B cell (primary cell): ENCODE results near the gene DPY19L1. TPM values are rescaled to one million over a fixed set of nuclear protein-coding genes. Genes with fewer than 3 reads are reported as not detected.
"Not testable (repeated sequence)": the region's sequence is repeated elsewhere in the genome, so short reads cannot be mapped to it uniquely, and the experiment has no call there.

Experiments used
- ATAC-seq: fragments of 200-7000 bp; cut with Tn5 transposase; one replicate; pipeline ENCODE4 v1.10.0; 2021; ENCODE audit warnings: low read depth, mild to moderate bottlenecking, moderate number of reproducible peaks, moderate library complexity
- CTCF ChIA-PET: fragments of 350-600 bp; sonication (Branson Sonifier 250); formaldehyde crosslinking; loops from one replicate; lab custom pipeline; 2021; ENCODE audit warnings: antibody characterized with exemption, inconsistent platforms; lab: Charles Lee
- POLR2A ChIA-PET: fragments of 350-600 bp; sonication (Branson Sonifier 250); formaldehyde crosslinking; loops from one replicate; lab custom pipeline; 2021; ENCODE audit warnings: antibody characterized with exemption; lab: Charles Lee
- DNase-seq: peaks from one replicate; pipeline ENCODE4 v3.0.0; 2013
- H2AFZ ChIP-seq: 2 replicates; pipeline ENCODE4 v1.6.1; 2012; ENCODE audit warnings: mild to moderate bottlenecking, low read depth, low read length; ENCODE audit not compliant: insufficient read depth, poor library complexity, severe bottlenecking
- H3K27ac ChIP-seq, 2 donors: 1 replicate in 1 of 2; 2 replicates in 1 of 2; pipeline ENCODE4 v1.5.1; 2012 to 2013; ENCODE audit warnings: low read length in 2 of 2, mild to moderate bottlenecking in 2 of 2, moderate library complexity in 1 of 2
- H3K27me3 ChIP-seq, 4 experiments: fragments of 200-600 bp in 1 of 4; sonication (generic) in 1 of 4; replicated peaks in 1 of 4; 1 replicate in 2 of 4; 2 replicates in 2 of 4; pipeline versions ENCODE4 v1.6.1 to v1.7.0; 2013 to 2016; ENCODE audit warnings: low read length in 3 of 4, mild to moderate bottlenecking in 2 of 4, mixed read lengths in 1 of 4, moderate library complexity in 1 of 4; ENCODE audit not compliant: insufficient read depth in 4 of 4, control insufficient read depth in 3 of 4; ENCODE audit errors: control extremely low read depth in 1 of 4
- H3K36me3 ChIP-seq, 2 experiments: replicated peaks in 1 of 2; 1 replicate in 1 of 2; 2 replicates in 1 of 2; pipeline versions ENCODE4 v1.6.1 to v1.7.1; 2013; ENCODE audit warnings: low read length in 1 of 2; ENCODE audit not compliant: insufficient read depth in 2 of 2, control insufficient read depth in 1 of 2; ENCODE audit errors: control extremely low read depth in 1 of 2, extremely low read depth in 1 of 2
- H3K4me1 ChIP-seq, 2 donors: fragments of 200-600 bp in 1 of 2; sonication (generic) in 1 of 2; 1 replicate in 1 of 2; 2 replicates in 1 of 2; pipeline versions ENCODE4 v1.5.1 to v1.6.1; 2013 to 2017; ENCODE audit warnings: low read length in 2 of 2; ENCODE audit not compliant: control insufficient read depth in 2 of 2, insufficient read depth in 2 of 2
- H3K4me2 ChIP-seq: replicated peaks from 2 replicates; pipeline ENCODE3; 2012; ENCODE audit warnings: mild to moderate bottlenecking, low read depth, low read length; ENCODE audit not compliant: poor library complexity, severe bottlenecking
- H3K4me3 ChIP-seq, 5 experiments: fragments of 200-600 bp in 1 of 5; sonication (generic) in 1 of 5; 1 replicate in 3 of 5; 2 replicates in 2 of 5; pipeline versions ENCODE4 v1.5.1 to v1.7.0; 2011 to 2016; ENCODE audit warnings: low read length in 4 of 5, mild to moderate bottlenecking in 4 of 5, low read depth in 2 of 5, control low read depth in 1 of 5, moderate library complexity in 1 of 5; ENCODE audit not compliant: insufficient read depth in 1 of 5; ENCODE audit errors: control extremely low read depth in 1 of 5, extremely low read depth in 1 of 5
- H3K79me2 ChIP-seq: fragments of 200-600 bp; sonication (generic); one replicate; pipeline ENCODE4 v1.6.0; 2016; ENCODE audit warnings: low read length; ENCODE audit not compliant: control insufficient read depth, insufficient read depth
- H3K9ac ChIP-seq: fragments of 200-600 bp; sonication (generic); 2 replicates; pipeline ENCODE4 v1.6.1; 2017; ENCODE audit warnings: mild to moderate bottlenecking, low read length, moderate library complexity
- H3K9me3 ChIP-seq, 3 donors: one replicate each; pipeline versions ENCODE4 v1.6.1 to v1.7.1; 2013; ENCODE audit warnings: low read length in 2 of 3; ENCODE audit not compliant: control insufficient read depth in 2 of 3, insufficient read depth in 1 of 3; ENCODE audit errors: control extremely low read depth in 1 of 3
- H4K20me1 ChIP-seq: 2 replicates; pipeline ENCODE4 v1.6.0; 2012; ENCODE audit warnings: mild to moderate bottlenecking, low read length; ENCODE audit not compliant: insufficient read depth, control insufficient read depth, poor library complexity, severe bottlenecking
- H3K27ac Mint-ChIP-seq: one replicate; pipeline ENCODE4 v1.8.0; 2021; ENCODE audit warnings: mixed read lengths
- H3K27me3 Mint-ChIP-seq: one replicate; pipeline ENCODE4 v1.8.0; 2021; ENCODE audit warnings: mixed read lengths
- H3K4me1 Mint-ChIP-seq: one replicate; pipeline ENCODE4 v1.8.0; 2021; ENCODE audit warnings: mixed read lengths
- H3K4me3 Mint-ChIP-seq: one replicate; pipeline ENCODE4 v1.8.0; 2021; ENCODE audit warnings: mixed read lengths
- H3K9me3 Mint-ChIP-seq: one replicate; pipeline ENCODE4 v1.8.0; 2022; ENCODE audit warnings: mixed read lengths; ENCODE audit not compliant: insufficient read depth
- CTCF ChIP-seq: fragments of 200-600 bp; IDR thresholded peaks from one replicate; pipeline ENCODE4 v1.8.0; 2022; ENCODE audit warnings: antibody characterized with exemption, mild to moderate bottlenecking
- EZH2 ChIP-seq: IDR thresholded peaks from 2 replicates; pipeline ENCODE4 v1.6.1; 2012; ENCODE audit warnings: borderline replicate concordance, low read depth, mild to moderate bottlenecking, moderate library complexity, low read length; ENCODE audit not compliant: insufficient read depth, poor library complexity, severe bottlenecking
- WGBS: methylation state at CpG from one replicate; pipeline ENCODE4 v1.1.5; 2013; ENCODE audit warnings: missing lambda C conversion rate; ENCODE audit not compliant: insufficient coverage; 5-methylcytosine and 5-hydroxymethylcytosine counted together
- intact Hi-C: fragments of 100-400 bp; cut with micrococcal nuclease; formaldehyde crosslinking; loops from one replicate; pipeline ENCODE4 v1.10.0; 2022
- polyA plus RNA-seq: library from polyadenylated mRNA; depleted of rRNA; stranded (reverse); fragments of >200 nt; gene quantifications from 2 replicates; pipeline ENCODE4 v1.2.3, GENCODE V29; 2012
- total RNA-seq, 2 donors: library from RNA; stranded (reverse); fragments of 120-200 nt in 1 of 2; gene quantifications; 1 replicate in 1 of 2; 2 replicates in 1 of 2; pipeline versions ENCODE4 v1.2.3 to v1.2.4, GENCODE V29; 2013 to 2022

Gene DPY19L1
- total and polyA plus RNA-seq, 2 donors (not counting 1 experiment from before 2014, with no cell fraction given) = 2.0 to 13.0 TPM

GRCh38 chr7:34886856-34887255 is 150.4 kb downstream of the DPY19L1 start:
- no peaks in the 10 kb centered on the region for H3K4me1 ChIP-seq
- H2AFZ ChIP-seq = no peak overlapping the region
- no peak overlapping the region for H3K9ac ChIP-seq
- peaks cover 1 to 11% (median 3%) of the 10 kb centered on the region in 3 donors for H3K9me3 ChIP-seq
- Mint-ChIP-seq H3K9me3 (peaks cover 2% of the 10 kb centered on the region), H3K4me3 (no peak overlapping the region), H3K27ac (no peak overlapping the region), H3K4me1 (no peaks in the 10 kb centered on the region), H3K27me3 (peaks cover 4% of the 10 kb centered on the region)
- H3K4me3 ChIP-seq = no peak overlapping the region
- no peaks in the 10 kb centered on the region for H4K20me1 ChIP-seq
- intact Hi-C loops = no loop called here
- DNase-seq (no peak), ATAC-seq (no peak)
- H3K79me2 ChIP-seq = no peaks in the 10 kb centered on the region
- H3K4me2 ChIP-seq = no peak overlapping the region
- no peaks in the 10 kb centered on the region for H3K27me3 ChIP-seq
- H3K36me3 ChIP-seq = no peaks in the 10 kb centered on the region
- no peak overlapping the region for H3K27ac ChIP-seq
- CTCF ChIA-PET = no interaction called here
- POLR2A ChIA-PET = no interaction called here
- no peak for TF ChIP-seq EZH2
- no peak for TF ChIP-seq CTCF

DNA sequence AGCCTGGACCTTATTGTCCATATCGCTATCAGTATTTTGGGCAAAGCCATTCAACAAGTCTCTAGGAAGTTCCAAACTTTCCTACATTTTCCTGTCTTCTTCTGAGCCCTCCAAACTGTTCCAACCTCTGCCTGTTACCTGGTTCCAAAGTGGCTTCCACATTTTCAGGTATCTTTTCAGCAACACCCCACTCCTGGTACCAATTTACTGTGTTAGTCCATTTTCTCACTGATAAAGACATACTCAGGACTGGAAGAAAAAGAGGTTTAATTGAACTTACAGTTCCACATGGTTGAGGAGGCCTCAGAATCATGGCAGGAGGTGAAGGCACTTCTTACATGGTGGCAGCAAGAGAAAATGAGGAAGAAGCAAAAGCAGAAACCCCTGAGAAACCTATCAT is 153.4 kb downstream of the DPY19L1 start:
- H3K9me3 ChIP-seq, DNase-seq, H3K4me1 ChIP-seq, H3K4me3 Mint-ChIP-seq, H2AFZ ChIP-seq, H3K4me3 ChIP-seq, H4K20me1 ChIP-seq, H3K9me3 Mint-ChIP-seq, H3K79me2 ChIP-seq, H3K27me3 ChIP-seq, intact Hi-C loops, H3K9ac ChIP-seq, H3K4me1 Mint-ChIP-seq, CTCF ChIA-PET, ATAC-seq, H3K27ac ChIP-seq, H3K36me3 ChIP-seq, POLR2A ChIA-PET, H3K27ac Mint-ChIP-seq, H3K4me2 ChIP-seq, H3K27me3 Mint-ChIP-seq: not testable (repeated sequence)
- WGBS = 100% methylated on average over 1 of the region's 1 CpG
